ENCODE measurements around the gene RPLP2.

The RPLP2 gene

DNA sequence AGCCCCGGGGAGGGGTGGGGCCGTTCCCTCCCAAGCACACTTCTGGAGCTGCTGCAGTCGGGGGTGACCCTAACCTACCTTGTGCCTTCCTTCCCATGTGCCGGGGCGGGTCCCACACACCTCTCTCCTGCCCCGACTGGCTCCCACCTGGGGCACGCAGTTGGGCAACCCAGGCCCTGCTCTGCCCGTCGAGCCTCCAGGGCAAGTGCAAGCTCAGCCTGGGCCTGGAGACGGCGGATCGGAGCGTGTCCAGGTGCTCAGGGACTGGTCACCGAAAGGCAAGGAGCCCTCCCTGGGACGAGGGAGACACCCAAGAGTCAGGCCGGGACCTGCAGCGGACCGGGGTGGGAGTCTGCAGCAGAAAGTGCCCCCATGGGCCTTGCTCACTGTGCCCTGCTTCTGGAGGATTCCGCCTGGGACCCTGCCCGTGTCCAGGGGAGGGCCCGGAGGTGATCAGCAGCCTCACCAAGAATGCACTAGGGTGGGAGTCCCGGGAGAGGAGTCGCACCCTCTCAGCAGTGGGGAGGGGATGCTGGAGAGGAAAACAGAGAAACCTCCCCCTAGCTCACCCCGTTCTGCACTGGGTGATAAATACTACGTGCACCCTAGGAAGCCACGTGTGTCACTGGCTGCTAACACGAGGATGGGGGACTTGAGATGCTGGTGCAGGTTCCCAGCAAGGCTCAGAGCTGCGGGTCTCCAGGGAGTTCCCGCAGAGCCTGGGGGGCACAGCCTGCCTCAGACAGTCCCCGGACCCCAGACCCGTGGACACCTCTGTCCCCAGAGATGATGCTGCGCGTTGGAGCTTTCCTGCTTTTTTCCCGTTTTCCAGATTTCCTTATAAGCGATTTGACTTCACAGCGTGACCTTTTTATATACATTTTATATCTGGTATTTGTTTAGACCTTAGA, 27.2 kb upstream of the RPLP2 start:
- Histone ChIP-seq H3K27ac (no peak overlapping the region), H3K4me3 (no peak overlapping the region)
- DNase-seq (ENCODE audit: low spot score), result no peak
- TF ChIP-seq, protein P1, sequence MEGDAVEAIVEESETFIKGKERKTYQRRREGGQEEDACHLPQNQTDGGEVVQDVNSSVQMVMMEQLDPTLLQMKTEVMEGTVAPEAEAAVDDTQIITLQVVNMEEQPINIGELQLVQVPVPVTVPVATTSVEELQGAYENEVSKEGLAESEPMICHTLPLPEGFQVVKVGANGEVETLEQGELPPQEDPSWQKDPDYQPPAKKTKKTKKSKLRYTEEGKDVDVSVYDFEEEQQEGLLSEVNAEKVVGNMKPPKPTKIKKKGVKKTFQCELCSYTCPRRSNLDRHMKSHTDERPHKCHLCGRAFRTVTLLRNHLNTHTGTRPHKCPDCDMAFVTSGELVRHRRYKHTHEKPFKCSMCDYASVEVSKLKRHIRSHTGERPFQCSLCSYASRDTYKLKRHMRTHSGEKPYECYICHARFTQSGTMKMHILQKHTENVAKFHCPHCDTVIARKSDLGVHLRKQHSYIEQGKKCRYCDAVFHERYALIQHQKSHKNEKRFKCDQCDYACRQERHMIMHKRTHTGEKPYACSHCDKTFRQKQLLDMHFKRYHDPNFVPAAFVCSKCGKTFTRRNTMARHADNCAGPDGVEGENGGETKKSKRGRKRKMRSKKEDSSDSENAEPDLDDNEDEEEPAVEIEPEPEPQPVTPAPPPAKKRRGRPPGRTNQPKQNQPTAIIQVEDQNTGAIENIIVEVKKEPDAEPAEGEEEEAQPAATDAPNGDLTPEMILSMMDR (IDR thresholded peaks at IDR 0.05), result no peak

DNA sequence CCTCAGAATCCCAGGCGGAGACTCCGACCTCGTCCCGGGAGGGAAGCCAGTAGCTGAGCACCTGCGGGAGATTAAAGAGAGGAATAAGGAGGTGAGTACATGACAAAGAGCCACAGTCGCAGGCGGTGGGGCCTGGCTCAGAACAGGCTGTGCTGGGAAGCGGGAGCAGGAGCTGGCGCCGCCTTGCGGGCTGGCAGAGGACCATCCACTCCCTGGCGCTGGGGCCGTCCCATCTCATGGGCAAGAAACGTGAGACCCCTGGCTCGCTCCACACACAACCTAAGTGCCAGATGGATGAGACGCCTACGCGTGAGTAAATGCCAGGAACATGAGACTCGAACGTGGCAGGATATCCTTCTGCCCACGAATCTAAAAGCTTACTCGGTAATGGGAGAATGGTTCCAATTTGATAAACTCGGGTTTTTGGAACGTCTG, 26.2 kb upstream of the RPLP2 start:
- H3K27ac ChIP-seq, result peak overlapping the region in 1 of 2 donors; percentile 26
- peak overlapping the region; percentile 30 for H3K4me3 ChIP-seq
- no peak for DNase-seq (ENCODE audit: low spot score)
- TF ChIP-seq, protein P1 (IDR thresholded peaks at IDR 0.05), result peak; percentile 49

DNA sequence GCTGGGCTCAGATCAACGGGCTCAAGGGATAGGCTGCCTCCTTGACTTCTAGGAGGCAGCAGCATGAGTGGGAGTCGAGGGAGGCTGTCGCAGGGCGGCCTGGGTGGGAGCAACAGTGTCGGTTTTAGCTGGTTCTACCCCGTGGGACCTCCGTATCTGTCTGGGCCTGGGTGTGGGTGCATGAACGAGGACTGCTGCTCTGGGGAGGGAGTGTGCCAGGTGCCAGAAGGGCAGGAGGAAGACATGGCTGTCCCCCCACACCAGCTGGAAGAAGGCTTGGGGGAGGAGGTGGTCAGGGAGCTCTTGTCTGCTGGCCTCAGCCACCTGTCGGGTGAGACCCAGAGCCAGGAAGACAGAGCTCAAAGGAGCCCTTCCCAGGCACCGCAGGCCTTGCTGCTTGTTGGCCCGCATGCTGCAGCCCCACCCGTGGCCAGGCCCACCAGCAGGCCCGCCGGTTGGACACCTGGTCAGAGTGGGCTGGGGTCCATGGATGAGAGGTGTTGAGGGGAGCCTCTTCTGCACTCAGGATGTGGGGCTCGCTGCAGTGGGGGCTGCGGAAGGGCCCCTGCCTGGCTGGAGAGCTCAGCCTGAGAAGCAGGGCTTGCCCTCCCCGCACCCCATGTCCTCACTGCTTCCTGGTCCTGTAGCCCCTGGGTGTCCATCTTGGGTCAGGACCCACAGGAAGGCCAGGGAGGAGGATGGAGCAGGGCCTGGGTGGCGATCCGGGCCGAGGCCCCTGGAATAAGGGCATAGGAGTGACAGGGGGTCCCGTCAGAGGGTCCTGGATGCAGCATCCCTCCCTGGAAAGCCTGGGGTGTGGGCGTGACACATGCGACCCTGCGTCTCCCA, 23.3 kb upstream of the RPLP2 start:
- no peak overlapping the region for H3K4me3 ChIP-seq
- no peak overlapping the region for H3K27ac ChIP-seq
- TF ChIP-seq, protein P1 (IDR thresholded peaks at IDR 0.05), result no peak
- no peak for DNase-seq (ENCODE audit: low spot score)

DNA sequence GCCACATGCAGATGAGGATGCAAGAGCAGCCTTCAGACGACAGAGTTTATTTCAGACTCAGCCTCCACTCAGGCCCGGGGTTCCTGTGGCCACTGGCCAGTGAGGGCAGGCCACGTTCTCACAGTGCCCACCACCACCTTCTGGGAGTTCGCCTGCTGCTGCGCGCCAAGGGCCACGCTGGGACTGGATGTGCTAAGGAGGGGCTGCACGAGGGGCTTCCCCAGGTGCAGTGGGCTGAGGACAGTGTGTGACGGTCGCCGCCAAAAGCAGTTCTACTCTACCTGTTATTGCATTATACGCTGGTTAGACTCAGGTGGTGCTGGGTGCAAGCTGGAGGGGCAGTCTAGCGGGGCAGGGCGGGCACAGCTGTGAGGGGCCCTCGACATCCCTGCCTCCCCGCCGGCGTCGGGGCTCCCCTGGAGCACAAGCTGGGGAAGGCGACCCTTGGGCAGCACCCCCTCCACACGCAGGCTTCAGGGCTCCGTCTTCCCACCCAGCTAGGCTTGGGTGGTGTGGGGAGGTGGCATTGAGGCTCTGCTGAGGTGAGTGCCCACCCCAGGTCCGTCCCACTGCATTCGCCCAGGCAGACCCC, 22.6 kb upstream of the RPLP2 start:
- Histone ChIP-seq H3K4me3 (no peak overlapping the region), H3K27ac (no peak overlapping the region)
- DNase-seq (ENCODE audit: low spot score), result no peak
- TF ChIP-seq, protein P1 (IDR thresholded peaks at IDR 0.05), result no peak

DNA sequence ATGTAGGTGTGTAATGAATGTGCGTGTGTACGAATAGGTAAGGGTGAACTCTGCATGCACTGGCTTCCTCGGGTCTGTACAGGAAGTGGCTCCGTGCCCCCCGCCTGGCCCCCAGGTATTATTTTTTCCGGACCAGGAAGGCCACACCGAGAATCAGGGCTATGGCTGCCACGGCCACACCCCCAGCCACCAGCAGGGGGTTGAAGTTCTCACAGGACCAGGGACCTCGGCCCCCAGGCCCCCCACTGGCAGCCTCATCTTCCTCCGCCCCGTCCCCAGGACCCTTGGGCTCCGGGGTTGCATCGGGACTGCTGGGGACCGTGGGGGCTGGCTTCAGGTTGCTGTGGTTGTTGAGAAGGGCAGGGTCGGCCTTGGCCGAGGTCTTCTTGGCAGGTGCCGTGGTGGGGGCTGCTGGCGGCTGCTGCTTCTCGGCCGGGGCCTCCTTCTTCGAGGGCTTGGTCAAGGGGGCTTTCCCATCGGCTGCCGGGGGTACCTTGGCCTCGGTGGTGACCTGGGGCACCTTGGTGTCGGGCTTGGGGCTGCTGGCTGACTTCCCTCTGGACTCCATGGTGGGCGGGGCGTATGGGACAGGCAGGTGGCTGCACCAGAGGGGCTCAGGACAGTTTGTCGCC, 21.6 kb upstream of the RPLP2 start:
- TF ChIP-seq, protein P1 (IDR thresholded peaks at IDR 0.05), result no peak
- Histone ChIP-seq H3K27ac (no peak overlapping the region), H3K4me3 (no peak overlapping the region)
- no peak for DNase-seq (ENCODE audit: low spot score)

Measured in coronary artery (tissue), 2 donors.